Fibroblast of the aortic adventitia (primary cell): ENCODE results near the gene TBX4. TPM values are rescaled to one million over a fixed set of nuclear protein-coding genes. Genes with fewer than 3 reads are reported as not detected.

Experiments used
- DNase-seq: peaks from one replicate; pipeline ENCODE4 v3.0.0-alpha.2; 2010; ENCODE audit warnings: low read depth
- H3K4me3 ChIP-seq: 2 replicates; pipeline ENCODE4 v1.5.1; 2011; ENCODE audit warnings: low read depth, mild to moderate bottlenecking, control low read depth, low read length, moderate library complexity
- total RNA-seq: library from RNA; depleted of rRNA; stranded (reverse); fragments of >200 nt; gene quantifications from 2 replicates; pipeline ENCODE4 v1.2.3, GENCODE V29; 2012; ENCODE audit warnings: low replicate concordance
- TF ChIP-seq, protein P1 (sequence below): IDR thresholded peaks from 2 replicates; pipeline ENCODE4 v1.5.1; 2011; ENCODE audit warnings: mild to moderate bottlenecking, low read length, control low read depth, inconsistent platforms; ENCODE audit not compliant: insufficient read depth

Gene TBX4
- total RNA-seq, 1 donor, result not detected

DNA sequence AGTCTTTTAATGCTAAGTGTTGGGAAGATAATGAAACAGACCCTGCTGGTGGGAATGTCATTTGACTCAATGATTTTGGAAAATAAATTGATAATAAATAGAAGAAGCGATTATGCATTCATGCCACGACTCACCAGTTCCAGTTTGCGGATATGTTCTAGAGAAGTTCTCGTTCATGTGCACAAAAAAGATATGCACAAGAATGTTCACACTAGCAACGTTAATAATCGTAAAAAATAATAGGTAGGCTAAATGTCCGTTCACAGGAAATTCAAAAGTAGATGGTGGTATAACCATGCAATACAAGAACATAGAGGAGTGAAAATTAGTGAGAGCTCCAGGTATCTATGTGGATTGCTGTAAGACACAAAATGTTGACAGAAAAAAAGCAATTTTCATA is 79.0 kb downstream of the TBX4 start:
- no peak overlapping the region for H3K4me3 ChIP-seq
- DNase-seq, result no peak

DNA sequence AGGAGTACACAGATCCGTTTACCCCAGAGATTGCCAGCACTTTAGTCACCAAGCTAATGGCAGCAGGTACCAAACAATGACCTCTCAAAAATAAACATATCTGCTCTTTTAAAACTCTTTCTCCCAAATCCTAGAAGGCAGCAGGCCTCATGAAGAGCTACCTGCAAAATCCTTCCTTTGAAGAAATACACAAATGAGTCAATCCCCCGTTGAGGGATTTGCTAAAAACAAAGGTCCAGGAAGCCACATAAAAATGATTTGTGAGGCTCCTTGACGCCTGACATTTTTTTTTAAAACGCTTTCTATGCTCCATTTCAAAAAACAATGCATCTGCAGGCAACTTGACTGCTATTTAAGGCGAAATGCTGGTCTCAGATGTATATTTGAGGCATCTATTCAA is 80.6 kb downstream of the TBX4 start:
- TF ChIP-seq, protein P1, sequence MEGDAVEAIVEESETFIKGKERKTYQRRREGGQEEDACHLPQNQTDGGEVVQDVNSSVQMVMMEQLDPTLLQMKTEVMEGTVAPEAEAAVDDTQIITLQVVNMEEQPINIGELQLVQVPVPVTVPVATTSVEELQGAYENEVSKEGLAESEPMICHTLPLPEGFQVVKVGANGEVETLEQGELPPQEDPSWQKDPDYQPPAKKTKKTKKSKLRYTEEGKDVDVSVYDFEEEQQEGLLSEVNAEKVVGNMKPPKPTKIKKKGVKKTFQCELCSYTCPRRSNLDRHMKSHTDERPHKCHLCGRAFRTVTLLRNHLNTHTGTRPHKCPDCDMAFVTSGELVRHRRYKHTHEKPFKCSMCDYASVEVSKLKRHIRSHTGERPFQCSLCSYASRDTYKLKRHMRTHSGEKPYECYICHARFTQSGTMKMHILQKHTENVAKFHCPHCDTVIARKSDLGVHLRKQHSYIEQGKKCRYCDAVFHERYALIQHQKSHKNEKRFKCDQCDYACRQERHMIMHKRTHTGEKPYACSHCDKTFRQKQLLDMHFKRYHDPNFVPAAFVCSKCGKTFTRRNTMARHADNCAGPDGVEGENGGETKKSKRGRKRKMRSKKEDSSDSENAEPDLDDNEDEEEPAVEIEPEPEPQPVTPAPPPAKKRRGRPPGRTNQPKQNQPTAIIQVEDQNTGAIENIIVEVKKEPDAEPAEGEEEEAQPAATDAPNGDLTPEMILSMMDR, result no peak
- H3K4me3 ChIP-seq, result no peak overlapping the region
- DNase-seq, result no peak

More for the DNA sequence above, 79.0 kb downstream of the TBX4 start:
- TF ChIP-seq, protein P1, result no peak

DNA sequence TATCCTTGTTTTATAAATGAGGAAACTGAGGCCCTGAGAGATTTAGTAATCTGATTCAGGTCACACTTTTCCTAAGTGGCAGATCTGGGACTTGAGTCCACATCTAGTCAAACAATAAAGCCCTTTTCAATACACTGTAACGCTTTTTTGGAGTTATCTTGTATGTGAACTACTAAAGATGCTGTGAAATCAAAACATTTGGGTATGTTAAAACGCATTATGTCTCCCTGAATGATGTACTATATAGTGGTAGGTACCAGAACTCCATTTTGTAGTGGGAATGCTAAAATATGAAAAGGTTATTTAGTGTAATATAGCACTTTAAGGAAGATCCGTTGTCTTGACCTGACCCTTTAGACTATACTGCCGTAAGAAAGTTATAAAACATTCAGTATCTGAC is 81.6 kb downstream of the TBX4 start:
- H3K4me3 ChIP-seq, result no peak overlapping the region
- TF ChIP-seq, protein P1, result no peak
- DNase-seq, result no peak

DNA sequence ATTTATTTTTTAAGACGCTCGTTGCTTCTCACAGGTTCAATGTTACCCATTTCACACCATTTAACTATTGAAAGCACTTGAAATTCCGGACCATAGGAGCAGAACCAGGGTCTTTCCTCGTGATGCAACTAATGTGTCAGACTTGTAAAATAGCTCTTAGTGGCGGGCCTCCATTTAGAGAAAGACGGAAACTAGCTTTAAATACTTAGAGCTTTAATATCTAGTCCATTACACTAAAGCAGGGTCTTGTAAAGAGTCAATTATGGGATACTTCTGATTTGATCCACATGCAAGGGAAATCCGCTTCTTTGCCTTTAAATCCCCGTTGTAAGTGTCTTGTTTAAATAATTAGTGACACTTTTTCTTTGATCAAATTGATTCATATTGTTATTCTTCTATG is 82.2 kb downstream of the TBX4 start:
- H3K4me3 ChIP-seq, result no peak overlapping the region
- TF ChIP-seq, protein P1, result no peak
- no peak for DNase-seq

Other genes starting within 250 kb of the TBX4 start
- 4.1 and 20.8 TPM in 2 replicates for gene TBX2, start 52.6 kb upstream of the TBX4 start, total RNA-seq
- not detected in 2 replicates for gene NACA2, start 138.8 kb downstream of the TBX4 start, total RNA-seq